ENCODE data around the gene LPAR3.

DNA sequence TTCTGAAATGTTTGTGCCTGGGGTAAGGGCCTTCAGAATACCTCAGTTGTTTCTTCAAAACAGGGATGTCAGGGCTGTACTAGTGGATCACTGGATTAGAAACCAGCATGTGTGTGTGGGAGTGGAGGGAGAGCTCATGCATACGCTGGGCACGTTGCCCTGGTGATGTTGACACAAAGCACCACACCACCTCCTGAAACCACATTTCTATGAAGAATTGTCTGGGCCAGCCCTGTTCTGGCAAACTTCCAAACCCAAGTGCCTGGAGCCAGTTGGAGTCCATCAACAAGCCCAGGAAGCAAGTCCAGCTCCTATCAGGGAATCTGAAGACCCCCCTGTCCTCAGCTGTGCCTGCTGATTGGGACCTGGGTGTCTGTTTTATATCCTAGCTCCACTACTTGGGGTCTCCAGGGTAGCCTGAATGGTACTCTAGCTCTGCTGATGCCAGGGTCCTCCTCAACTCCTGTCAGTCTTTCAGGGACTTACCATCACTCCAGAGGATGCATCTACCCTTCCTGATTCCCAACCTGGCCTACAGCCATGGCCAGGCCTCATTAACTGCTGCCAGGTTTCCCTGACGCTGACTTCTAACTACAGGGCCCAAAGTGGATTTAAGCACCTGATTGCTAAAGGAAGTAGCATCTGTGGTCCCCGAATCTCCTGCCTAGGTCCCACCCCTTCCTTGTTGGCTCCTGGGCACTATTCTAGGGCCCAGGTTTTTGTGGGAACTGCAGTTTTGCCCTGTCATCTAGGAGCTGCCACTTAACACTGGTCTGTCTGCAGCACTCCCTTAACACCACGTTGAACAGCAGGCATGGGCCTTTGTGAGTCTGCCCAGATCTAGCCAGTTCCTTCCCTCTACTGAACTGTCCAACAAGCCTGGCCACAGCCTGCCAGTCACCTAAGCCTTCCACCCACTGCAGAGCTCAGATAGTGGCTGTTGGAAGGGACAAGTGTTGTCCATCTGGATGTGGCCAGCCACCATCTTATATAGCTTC is 45.5 kb downstream of the LPAR3 start:
- no peak for TF ChIP-seq CREB1 (IDR thresholded peaks at IDR 0.05)
- no peak for TF ChIP-seq CREB1 (CRISPR knock-in tag; IDR thresholded peaks at IDR 0.05)
- TF ChIP-seq, protein P1, sequence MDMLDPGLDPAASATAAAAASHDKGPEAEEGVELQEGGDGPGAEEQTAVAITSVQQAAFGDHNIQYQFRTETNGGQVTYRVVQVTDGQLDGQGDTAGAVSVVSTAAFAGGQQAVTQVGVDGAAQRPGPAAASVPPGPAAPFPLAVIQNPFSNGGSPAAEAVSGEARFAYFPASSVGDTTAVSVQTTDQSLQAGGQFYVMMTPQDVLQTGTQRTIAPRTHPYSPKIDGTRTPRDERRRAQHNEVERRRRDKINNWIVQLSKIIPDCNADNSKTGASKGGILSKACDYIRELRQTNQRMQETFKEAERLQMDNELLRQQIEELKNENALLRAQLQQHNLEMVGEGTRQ (IDR thresholded peaks at IDR 0.05; ENCODE audit: low read depth, low read length) = no peak
- TF ChIP-seq, protein P1 (CRISPR knock-in tag; IDR thresholded peaks at IDR 0.05; ENCODE audit: borderline replicate concordance) = no peak
- no peak for TF ChIP-seq ZFP37 (CRISPR knock-in tag; IDR thresholded peaks at IDR 0.05; ENCODE audit: borderline replicate concordance)
- TF ChIP-seq KDM3A (CRISPR knock-in tag; IDR thresholded peaks at IDR 0.05; ENCODE audit: low read depth) = no peak
- no peak for TF ChIP-seq ZFYVE20 (CRISPR knock-in tag; IDR thresholded peaks at IDR 0.05; ENCODE audit: borderline replicate concordance, low read depth)
- TF ChIP-seq POLR2AphosphoS2 (IDR thresholded peaks at IDR 0.05; ENCODE audit: low read depth, low read length) = no peak
- TF ChIP-seq, protein P2, sequence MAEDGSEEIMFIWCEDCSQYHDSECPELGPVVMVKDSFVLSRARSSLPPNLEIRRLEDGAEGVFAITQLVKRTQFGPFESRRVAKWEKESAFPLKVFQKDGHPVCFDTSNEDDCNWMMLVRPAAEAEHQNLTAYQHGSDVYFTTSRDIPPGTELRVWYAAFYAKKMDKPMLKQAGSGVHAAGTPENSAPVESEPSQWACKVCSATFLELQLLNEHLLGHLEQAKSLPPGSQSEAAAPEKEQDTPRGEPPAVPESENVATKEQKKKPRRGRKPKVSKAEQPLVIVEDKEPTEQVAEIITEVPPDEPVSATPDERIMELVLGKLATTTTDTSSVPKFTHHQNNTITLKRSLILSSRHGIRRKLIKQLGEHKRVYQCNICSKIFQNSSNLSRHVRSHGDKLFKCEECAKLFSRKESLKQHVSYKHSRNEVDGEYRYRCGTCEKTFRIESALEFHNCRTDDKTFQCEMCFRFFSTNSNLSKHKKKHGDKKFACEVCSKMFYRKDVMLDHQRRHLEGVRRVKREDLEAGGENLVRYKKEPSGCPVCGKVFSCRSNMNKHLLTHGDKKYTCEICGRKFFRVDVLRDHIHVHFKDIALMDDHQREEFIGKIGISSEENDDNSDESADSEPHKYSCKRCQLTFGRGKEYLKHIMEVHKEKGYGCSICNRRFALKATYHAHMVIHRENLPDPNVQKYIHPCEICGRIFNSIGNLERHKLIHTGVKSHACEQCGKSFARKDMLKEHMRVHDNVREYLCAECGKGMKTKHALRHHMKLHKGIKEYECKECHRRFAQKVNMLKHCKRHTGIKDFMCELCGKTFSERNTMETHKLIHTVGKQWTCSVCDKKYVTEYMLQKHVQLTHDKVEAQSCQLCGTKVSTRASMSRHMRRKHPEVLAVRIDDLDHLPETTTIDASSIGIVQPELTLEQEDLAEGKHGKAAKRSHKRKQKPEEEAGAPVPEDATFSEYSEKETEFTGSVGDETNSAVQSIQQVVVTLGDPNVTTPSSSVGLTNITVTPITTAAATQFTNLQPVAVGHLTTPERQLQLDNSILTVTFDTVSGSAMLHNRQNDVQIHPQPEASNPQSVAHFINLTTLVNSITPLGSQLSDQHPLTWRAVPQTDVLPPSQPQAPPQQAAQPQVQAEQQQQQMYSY (CRISPR knock-in tag; IDR thresholded peaks at IDR 0.05) = no peak
- no peak for TF ChIP-seq ZNF460 (CRISPR knock-in tag; IDR thresholded peaks at IDR 0.05; ENCODE audit: borderline replicate concordance)
- no peak for TF ChIP-seq CENPX (CRISPR knock-in tag; IDR thresholded peaks at IDR 0.05)
- no peak for TF ChIP-seq POLR2AphosphoS5 (IDR thresholded peaks at IDR 0.05; ENCODE audit: low read depth, low read length)
- TF ChIP-seq, protein P3, sequence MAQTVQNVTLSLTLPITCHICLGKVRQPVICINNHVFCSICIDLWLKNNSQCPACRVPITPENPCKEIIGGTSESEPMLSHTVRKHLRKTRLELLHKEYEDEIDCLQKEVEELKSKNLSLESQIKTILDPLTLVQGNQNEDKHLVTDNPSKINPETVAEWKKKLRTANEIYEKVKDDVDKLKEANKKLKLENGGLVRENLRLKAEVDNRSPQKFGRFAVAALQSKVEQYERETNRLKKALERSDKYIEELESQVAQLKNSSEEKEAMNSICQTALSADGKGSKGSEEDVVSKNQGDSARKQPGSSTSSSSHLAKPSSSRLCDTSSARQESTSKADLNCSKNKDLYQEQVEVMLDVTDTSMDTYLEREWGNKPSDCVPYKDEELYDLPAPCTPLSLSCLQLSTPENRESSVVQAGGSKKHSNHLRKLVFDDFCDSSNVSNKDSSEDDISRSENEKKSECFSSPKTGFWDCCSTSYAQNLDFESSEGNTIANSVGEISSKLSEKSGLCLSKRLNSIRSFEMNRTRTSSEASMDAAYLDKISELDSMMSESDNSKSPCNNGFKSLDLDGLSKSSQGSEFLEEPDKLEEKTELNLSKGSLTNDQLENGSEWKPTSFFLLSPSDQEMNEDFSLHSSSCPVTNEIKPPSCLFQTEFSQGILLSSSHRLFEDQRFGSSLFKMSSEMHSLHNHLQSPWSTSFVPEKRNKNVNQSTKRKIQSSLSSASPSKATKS (CRISPR knock-in tag; IDR thresholded peaks at IDR 0.05) = no peak
- no peak for TF ChIP-seq ZNF143 (CRISPR knock-in tag; IDR thresholded peaks at IDR 0.05)

Data from HepG2 (cell line).